ENCODE data around the gene MOBP. TPM values are rescaled to one million over a fixed set of nuclear protein-coding genes. Genes with fewer than 3 reads are reported as not detected.
"Not testable (repeated sequence)": the region's sequence is repeated elsewhere in the genome, so short reads cannot be mapped to it uniquely, and the experiment has no call there.

The MOBP gene
- polyA plus RNA-seq, 1 donor, result 0.05 TPM

DNA sequence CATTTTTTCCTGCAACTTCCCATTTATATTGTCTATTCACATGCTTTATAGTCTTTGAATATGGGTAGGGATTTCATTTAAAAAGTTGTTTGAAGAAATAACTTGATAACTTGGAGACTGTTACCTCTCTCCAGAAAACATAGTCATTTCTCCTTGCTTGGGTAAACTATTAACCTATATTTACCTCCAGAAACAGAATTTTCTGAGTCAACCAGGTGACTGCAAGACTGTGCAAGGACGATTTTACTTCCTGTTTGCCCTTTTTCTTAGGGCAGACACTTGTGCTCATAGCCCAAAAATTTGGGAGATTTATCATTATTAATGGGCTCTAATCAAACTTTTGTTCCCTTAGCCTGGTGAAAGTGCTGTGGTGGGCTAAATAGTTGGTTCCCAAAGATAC, 14.3 kb upstream of the MOBP start:
- no peak for DNase-seq

DNA sequence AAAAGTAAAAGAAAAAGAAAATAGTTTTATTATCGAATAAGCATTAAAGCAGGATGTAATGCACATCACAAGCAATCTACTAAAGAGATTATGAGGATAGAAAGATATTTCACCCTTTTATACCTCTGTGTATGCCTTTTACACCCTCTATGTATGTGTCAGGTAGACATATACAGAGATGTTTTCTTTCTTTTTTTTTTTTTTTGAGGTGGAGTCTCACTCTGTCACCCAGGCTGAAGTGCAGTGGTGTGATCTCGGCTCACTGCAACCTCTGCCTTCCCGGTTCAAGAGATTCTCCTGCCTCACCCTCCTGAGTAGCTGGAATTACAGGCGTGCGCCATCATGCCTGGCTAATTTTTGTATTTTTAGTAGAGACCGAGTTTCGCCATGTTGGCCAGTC, 13.6 kb upstream of the MOBP start:
- DNase-seq, result not testable (repeated sequence)

DNA sequence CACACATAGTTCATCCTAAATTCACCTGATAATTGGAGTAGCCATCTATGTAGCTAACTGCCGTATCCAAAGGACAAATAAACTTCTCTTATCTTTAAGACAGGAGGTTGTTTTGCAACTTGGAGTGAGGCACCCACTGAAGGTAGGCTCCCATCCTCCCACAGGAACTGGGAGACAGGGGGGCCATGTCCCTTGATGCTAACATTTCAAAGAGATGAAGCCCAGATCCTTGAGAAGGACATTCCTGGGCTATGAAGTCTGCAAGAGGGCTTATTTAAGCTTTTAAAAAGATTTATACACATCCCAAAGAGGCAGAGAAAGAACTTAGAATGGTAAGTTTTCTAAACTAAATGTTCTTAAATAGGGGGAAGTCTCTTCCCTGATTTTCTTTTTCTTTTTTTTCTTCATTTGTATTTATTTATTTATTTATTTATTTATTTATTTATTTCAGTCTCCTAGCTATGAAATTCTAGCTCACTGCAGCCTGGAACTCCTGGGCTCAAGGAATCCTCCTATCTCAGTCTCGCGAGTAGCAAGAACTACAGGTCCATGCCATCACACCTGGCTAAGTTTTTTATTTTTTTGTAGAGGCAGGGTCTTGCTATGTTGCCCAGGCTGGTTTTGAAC, 12.8 kb upstream of the MOBP start:
- DNase-seq, result no peak

DNA sequence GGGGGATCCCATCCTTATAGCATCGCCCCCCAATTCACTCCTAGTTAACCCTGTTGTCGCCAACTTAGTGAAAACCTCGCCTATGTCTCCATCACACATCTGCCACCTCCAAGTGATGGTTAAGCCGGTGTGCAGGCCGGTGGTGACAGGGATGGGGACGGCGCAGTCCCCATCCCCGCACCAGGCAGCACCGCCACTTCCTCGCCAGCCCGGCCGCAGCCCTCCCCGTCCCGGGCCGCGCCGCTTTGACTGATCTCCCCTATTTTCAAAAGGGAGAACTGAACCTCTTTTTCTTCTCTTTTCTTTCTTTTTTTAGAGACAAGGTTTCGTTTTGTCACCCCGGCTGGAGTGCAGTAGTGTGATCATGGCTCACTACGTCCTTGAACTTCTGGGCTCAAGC, 11.3 kb upstream of the MOBP start:
- no peak for DNase-seq

DNA sequence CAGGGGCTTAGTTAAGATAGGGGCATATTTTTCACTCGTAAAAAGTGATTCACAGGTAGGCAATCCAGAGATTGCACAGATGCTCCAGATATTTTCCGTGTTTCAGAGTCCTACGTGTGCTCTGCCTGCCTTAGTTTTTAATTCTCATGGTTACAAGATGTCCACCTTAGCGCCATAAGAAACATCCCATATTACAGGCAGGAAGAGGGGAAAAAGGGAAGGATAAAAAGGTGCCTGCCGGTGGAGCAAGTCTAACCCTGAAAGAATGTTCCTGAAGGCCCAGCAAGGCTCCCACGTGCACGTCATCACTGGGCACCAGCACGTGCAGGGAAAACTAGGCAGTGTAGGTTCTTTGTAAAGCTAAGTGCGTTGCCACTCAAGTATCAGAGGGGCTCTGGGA, 10.1 kb upstream of the MOBP start:
- no peak for DNase-seq

DNA sequence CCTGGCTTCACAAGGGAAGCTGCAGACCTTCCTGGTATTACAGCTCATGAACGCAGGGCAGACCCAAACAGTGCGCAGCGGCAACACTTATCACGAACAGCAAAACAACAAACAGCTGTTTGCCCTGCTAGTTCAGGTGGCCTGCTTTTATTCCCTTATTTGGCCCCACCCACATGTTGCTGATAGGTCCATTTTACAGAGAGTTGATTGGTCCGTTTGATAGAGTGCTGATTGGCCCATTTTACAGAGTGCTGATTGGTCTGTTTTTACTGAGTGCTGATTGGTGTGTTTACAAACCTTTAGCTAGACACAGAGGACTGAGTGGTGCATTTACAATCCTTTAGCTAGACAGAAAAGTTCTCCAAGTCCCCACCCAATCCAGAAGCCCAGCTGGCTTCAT, 8.9 kb upstream of the MOBP start:
- DNase-seq, result not testable (repeated sequence)

DNA sequence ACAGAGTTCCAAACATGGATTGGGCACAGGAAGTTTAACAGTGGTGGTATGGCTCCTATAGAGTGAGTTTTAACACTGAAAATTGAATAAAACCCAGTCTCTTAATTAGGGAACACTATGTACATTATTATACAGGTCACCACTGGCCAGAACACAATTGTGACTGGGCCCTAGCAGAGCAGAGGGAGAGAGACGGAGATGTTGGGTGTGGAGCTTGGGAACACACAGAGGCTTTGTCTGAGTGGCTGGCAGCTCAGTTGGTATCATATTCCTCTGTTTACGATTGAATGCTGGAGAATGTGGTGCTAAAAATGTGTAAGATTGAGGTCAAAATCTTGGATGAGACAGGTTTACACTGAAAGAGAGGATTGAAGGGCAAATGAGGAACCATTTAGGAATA, 6.8 kb upstream of the MOBP start:
- no peak for DNase-seq

DNA sequence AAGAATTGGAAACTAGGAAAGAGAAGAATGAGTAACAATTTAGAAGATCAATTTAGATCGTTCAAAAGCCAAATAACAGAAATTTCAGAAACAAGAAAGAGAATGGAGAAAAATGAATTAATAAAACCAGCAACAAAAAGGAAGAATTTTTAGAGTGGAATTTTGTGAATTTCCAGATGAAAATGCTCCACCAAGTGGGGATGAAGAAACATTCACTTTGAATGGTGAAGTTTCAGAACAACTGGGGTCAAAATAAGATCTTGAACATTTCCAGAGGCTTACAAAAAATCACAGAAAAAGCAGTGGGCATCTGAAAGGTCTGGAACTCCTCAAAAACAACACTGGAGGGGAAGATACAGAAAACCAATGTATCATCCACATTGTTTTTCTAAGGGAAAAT, 4.2 kb upstream of the MOBP start:
- DNase-seq, result no peak

DNA sequence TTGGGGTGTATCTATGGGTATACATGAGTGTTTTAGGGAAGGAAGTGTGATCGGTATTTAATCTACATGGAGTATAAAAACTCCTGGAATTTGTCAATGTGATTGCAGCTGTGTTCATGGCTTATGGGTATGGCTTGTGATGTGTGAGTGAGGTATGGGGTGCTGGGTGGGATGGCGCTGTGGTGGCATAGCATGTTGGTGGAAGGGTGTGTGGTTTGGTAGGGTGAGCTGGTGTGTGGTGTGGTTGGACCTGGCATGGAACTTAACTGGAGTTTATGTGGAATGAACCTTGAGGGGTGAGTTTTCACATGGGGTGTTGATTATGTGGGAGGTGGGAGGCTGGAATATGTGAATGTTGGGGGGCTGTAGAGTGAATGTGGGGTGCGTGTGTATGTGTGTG, 492 bp upstream of the MOBP start:
- DNase-seq, result no peak

DNA sequence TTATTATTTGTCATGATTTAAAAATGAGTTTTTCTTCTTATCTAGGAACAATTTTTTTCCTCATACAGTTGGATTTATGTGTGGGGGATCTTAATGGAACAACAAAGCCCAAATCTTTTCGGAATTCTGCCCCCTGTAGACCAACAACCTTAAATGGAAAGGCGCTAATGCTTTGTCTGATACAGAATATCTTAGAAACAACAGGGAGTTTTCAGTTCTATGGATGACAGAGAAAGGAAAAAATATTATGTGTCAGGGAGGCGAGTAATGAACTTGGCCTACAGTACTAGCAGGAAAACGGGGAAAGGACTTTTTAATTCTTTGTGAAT, 592 bp downstream of the MOBP start:
- DNase-seq, result no peak

DNA sequence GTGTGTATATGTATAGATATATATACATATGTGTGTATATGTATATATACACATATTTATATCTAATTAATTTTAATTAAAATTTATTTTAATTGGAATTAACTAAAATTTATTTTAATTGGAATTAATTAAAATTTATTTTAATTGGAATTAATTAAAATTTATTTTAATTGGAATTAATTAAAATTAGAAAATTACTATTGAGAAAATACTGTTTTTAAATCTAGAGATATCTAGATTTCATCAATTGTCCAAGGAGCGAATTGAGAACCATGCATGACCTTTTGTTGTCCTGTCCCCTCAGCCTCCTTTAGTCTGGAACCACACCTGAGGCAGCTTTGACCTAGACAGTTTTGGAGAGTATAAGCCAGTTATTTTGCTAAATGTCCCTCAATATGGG, 1.8 kb downstream of the MOBP start:
- DNase-seq, result no peak

DNA sequence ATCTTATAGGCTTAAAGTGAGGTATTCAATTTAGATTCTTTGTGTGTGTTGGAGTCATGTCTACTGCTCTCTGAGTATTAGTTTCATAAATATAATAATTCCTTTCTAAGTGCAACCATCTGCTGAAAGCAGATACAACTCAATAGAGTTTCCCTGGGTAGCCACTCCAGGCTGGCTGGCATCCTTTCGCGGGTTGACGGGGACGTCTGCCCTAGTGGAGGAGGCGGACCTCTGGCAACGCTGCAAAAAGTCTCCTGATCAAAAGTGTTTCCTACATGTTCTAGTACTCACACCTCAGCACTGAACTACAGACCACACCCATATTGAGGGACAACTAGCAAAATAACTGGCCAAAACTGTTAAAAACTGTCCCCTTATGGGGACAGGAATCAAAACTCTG, 2.5 kb downstream of the MOBP start:
- DNase-seq, result no peak

DNA sequence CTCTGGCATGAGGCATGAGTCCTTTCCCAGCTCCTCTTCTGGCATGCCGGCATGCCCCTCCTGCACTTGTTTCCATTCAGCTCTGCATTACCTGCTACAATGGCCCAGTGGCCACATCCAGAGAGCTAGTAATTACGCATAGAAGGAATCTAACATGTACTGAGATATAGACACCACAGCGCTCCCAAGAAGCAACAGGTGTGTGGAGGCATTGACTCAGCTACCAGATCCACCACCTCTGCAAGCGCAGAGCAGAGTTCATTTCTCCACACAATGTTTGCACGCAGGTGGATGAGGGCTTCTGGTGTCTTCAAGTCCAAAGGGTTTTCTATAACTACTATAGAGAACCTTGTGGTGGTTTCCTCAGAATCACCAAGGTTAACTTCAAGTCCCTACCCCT, 4.2 kb downstream of the MOBP start:
- DNase-seq, result no peak

DNA sequence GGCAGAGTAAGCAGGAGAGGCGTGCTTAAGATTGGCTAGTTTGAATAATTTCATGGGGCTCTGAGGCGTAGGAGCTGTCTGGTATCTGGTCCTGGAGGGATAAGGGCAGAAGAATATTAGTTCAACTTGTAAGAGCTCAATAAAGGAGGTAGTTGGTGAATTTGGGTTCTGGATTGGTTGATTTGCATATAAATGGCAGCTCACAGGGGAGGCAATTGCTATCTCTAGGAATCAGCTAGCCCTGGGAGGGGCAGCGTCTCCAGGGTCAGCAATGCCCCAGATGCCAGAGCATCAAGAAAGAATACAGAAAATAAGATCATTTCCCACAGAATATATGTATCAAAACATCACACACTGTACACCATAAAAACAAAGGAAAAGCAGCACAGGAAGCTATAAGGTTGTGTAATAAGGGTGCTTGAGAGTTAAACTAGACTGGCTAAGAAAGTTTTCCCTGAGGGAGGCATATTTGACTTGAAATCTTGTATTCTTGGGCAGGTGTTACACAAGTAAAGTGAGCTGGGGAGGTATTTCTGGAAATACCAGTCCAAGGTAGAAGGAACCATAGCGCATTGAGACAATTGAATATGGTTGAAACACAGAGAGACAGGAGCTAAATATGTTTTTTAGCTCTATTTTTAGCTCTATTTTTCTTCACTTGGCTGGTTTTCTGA, 6.1 kb downstream of the MOBP start:
- DNase-seq, result no peak

DNA sequence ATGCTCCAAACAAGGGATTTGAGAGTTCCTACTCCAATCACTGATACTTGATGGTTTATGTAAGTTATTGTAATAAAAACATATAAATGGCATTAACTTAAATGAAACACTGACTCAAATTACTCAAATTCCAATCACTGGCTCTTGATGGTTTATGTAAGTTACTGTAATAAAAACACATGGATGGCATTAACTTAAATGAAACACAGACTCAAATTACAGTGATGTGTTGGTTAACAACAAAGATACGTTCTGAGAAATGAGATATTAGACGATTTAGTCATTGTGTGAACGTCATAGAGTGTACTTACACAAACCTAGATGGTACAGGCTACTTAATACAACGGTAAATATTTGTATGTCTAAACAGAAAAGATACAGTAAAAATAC, 6.6 kb downstream of the MOBP start:
- DNase-seq, result no peak

DNA sequence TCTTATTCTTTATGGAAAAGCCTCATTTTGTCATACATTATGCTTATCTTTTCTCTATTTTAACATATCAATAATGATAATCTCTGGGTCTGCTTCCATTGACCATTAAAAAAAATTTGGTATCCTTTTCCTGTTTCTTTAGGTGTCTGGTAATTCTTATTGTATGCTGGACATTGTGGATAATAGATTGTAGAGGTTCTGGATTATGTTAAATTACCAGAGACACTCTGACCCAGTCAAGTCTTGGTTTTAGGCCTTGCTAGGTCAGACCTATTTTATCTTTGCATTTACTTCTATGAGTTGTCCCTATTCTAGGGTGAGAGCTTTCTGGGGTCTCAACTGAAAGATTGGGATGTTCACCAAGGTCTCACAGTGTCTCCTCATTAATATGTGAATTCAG, 9.3 kb downstream of the MOBP start:
- DNase-seq, result no peak

DNA sequence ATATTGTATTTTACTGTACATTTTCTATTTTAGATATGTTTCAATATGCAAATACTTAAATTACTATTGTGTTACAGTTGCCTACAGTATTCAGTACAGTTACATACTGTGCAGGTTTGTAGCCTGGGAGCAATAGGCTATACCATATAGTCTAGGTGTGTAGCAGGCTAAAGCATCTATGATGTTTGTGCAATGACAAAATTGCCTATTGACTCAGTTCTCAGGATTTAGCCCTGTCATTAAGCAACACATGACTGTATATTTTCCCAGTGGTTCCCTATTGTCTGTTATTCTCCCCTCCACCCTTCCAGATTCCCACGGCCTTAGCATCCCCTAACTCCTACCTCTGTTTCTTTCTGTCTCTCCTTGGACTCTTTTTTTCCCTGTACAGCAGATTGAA, 10.7 kb downstream of the MOBP start:
- no peak for DNase-seq

DNA sequence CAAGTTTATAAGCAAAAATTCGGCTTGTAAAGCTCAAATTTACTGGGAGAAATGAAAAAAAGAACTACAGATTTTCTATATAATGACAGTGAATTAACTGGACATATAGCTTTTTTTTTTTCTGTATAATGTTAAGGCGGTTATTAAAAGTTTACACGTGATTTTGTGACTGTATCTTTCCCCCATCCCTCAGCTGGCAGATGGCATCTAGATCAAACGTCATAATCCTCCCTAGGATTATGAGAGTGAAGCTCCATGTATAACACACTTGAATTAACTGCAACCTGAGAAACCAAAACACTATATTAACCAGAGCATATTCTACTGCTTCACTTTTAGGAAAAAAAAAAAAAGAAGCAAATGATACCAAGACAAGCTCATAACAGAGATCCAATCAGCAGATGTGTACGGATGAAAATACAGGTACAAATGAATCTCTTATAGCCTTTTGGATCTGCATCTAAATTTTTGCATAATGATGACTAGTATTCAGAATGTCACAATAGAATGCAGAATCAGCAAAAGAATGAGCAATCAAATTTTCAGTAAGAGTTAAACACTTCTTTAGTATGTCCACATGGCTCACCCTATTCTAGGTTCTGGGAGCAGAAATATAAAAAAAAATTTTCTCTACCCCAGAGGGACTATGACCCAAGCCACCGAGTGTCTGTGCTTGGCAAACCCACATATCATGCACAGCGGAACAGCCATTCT, 12.4 kb downstream of the MOBP start:
- no peak for DNase-seq

DNA sequence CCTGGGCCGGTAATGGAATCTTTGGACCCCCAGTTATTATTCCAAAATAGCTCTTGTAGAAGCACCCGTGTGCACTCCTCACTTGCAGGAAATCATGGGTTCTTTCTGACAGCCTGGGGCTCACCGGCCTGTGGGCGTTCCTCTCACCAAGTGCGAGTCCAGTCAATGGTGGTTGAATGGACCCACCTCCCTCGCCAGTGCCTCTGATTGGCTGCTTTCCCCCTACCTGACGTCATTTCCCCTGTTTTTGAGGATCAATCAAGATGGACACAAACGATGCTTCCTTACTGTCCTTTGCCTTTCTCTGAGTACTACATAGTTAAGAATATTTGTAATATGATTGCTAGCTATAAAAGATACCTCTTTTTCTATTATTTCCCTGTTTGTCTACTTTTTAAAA, 18.1 kb downstream of the MOBP start:
- no peak for DNase-seq

DNA sequence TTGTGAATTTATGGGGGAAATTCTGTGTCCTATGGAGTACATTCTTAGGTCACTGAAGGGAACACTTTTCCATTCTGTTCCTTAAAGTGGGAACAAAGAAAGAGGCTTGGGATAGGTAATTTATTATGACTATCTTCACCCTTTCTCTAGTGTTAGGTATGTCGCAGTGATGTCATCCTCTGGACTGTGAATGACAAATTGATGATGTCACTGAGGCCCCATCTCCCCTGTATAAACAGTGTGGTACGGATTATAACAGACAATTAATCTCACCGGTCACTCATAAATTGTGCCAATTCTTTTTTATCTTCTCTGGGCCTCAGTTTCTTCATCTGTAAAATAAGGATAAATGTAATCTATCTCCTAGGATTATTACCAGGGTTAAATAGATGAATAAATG, 23.5 kb downstream of the MOBP start:
- no peak for DNase-seq

DNA sequence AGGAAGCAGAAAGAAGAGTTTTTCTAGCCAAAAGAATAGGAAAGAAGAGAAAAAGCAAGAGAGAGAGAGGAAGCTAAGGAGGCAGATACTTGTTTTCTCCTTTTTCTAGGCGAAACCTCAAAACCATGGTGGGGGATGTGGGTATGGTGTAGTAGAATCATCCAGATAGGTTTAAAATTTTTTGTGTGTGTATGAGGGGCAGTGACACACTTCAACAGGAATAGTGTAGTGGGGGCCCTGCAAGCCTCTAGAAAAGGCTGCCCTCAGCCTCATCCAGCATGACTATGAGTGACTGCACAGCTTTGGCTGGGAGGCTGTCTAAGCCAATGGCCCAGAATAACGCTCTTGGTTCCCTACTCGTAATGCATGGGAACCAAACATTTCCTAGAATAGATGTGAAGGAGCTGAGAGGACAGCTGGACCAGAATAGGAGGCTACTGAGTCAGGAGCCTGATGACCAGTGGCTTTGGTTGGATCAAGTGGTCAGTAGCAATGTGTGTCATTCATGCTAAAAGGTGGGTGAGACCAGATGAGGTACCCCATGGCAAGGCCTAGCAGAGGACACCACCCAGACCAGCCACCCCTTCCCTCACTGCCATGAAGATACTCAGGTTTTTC, 24.4 kb downstream of the MOBP start:
- DNase-seq, result no peak

DNA sequence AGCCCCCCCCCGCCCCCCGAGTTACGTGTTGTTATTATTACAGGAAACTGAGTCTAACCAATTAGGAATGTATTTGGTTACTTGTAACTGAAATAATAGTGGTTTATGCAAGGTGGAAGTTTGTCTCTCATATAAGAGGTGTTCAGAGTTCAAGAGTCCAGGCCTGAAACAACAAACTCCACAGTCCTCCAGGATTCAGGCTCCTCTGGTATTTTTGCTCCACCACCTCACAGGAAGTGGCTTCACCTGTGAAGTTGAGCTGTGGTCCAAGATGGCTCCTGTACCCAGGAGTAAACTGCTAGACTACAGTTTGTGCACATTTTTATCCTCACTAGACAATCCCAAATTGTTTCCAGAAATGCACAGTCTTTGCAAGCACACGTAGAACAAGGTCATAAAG, 27.3 kb downstream of the MOBP start:
- no peak for DNase-seq

DNA sequence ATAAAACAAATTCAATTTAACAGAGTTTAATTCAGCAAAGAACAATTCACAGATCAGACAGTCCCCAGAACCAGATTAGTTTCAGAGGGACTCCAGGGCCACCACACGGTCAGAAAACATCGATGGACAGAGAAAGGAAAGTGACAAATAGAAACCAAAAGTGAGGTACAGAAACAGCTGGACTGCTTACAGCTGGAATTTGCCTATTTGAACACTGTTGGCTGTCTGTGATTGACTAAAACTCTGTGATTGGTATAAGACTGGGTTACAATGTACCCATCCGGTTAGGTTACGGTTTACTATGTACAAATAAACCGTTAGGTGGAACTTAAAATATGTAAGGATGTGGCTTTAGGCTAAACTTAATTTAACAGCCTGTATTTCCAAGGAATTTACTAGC, 30.3 kb downstream of the MOBP start:
- no peak for DNase-seq

DNA sequence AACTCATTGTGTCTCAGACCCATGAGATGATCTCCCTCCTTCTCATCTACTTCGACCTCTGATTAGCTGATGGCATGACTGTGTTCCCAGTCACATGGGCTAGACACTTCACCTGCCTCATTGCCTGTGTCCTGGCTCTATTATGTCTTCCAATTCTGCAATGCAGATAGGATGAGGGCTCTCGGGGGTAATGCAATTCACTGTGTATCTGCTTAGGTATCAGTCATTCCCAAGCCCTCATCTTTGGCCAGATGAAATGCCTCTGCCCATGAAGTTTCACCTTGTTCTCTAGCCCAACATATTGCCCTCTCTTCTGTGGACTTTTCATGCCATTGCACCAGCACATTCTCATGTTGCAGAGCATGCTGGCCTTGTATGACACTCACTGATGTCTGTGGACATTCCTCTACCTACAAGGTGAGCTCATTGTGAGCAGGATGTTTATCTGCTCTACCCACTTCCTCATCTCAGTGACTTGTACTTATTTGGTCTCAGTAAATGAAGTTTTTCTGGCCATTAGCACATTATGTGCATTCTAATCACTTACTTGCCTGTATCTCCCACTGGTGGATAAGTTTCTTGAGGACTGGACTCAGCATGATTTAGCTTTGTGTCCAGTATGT, 32.3 kb downstream of the MOBP start:
- no peak for DNase-seq
